Stimulated activated CD4-positive, alpha-beta T cell treated with anti-CD3 and anti-CD28 coated beads, Interleukin-4, amount 100 ng/mL, for 4 hours (primary cell): ENCODE measurements around the gene CALHM1.
"Not testable (repeated sequence)": the region's sequence is repeated elsewhere in the genome, so short reads cannot be mapped to it uniquely, and the experiment has no call there.

ENCODE experiments used
- DNase-seq, 2 experiments: peaks; one replicate each; pipeline ENCODE4 v3.0.0-alpha.2; 2020

CALHM1 gene, protein sequence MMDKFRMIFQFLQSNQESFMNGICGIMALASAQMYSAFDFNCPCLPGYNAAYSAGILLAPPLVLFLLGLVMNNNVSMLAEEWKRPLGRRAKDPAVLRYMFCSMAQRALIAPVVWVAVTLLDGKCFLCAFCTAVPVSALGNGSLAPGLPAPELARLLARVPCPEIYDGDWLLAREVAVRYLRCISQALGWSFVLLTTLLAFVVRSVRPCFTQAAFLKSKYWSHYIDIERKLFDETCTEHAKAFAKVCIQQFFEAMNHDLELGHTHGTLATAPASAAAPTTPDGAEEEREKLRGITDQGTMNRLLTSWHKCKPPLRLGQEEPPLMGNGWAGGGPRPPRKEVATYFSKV

DNA sequence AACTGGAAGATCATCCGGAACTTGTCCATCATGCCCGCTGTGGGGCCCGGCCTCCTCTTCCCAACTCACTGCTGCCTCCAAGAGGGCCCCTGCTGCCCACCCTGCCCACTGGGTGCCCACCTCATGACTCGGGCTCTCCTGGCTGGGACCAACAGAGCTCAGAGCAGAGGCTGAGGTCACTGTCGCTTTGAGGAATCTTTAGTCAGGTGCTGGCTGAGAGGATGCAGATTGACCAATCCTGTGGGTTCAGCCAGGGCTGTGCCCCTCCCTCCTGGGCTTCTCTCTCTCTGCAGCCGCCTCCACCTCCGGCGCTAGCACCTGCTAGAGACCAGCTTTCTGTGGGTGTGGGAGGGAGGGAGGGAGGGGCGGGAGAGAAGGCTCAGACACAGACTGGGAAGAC is at the start of gene CALHM1:
CALHM1 (minus strand) TSS at position 181 of the 400 bp plus-strand sequence; CDS start at position 32, 149 bp downstream.
- DNase-seq, result no peak

DNA sequence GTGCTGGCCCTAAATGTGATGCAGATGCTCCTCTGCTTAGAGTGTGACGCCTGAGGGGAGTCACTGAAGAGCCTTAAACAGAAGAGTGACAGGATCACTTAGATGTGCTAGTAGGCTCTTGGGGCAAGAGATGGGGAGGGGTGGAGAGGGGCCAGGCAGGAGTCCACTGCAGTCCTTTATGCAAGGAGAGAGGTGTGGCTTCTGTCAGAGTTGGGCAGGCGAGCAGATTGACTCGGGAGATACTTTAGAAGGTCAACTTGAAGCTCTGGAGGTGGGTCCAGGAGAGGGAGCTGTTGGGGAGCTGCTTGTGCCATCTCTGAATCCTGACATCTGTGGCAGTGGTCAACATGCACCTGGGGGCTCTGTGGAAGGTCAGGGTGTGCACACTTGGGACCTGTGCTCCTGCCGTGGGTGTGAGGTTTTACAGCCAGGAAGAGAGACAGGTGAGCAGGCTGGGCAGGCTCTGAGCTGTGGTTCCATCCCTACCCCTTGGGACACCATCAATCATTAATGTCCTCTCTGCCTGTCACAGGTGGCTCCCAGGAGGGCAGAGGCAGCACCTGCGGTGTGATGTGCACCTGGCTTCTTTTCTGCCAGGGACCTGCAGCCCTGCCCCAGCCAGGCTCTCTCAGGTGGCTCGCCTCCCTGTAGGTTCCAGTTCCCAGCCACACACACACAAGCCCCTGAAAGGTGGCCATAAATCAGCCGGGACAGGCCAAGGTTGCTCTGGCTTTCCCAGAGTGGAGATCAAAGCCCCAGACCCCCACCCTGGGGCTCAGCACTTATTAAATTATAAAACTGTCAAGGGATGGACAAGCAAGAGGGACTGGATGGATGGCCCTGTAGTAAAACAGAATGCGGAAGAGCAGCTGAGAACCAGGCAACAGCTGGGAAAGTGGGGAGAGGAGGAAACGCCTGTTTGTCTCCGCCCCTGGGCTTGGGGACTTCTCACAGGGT is 48.8 kb upstream of the CALHM1 start:
- no peak for DNase-seq

DNA sequence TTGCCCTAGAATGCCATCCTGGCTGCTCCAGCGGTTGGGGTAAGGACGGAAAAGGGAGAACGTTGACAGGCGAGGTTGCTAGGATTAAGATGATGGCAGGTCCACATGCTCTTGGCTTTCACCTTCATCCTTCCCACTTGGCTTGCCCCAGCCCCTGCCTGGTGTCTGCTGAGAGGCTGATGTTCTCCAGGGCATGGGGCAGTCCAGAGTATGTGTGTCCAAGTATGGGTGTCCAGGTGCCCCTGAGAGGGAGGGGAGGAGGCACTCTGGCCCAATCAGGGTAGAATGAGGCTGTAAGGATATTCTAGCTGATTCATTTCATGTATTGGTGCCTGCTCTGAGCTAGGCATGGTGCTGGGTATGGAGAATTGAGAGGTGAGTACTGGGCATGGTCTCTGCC is 47.4 kb upstream of the CALHM1 start:
- no peak for DNase-seq

DNA sequence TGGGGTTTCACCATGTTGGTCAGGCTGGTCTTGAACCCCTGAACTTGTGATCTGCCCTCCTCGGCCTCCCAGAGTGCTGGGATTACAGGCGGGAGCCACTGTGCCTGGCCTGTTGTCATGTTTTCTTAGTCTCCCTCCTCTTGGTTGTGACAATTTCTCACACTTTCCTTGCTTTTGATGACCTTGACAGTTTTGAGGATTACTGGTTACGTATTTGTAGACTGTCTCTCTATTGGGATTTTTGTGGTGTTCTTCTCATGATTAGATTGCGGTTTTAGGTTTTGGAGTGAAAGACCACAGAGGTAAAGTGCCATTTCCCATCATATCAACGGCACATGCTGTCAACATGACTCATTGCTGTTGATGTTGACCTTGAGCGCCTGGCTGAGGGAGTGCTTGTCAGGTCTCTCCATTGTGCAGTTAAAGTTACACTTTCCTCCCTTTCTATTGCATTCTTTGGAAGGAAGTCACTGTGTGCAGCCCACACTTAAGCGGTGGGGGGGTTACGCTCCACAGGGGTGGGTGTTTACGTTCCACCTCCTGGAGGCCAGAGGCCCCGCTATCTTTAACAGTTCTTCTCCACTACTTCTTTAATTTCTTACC is 45.6 kb upstream of the CALHM1 start:
- DNase-seq, result peak; percentile 8 to 29

DNA sequence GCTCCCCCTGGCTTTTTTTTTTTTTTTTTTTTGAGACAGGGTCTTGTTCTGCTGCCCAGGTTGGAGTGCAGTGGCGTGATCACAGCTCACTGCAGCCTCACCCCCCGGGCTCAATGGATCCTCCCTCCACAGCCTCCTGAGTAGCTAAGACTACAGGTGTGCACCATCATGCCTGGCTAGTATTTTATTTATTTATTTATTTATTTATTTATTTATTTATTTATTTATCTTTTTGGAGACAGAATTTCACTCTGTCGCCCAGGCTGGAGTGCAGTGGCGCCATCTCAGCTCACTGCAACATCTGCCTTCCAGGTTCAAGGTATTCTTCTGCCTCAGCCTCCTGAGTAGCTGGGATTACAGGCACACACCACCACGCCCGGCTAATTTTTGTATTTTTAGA is 45.1 kb upstream of the CALHM1 start:
- DNase-seq, result not testable (repeated sequence)

DNA sequence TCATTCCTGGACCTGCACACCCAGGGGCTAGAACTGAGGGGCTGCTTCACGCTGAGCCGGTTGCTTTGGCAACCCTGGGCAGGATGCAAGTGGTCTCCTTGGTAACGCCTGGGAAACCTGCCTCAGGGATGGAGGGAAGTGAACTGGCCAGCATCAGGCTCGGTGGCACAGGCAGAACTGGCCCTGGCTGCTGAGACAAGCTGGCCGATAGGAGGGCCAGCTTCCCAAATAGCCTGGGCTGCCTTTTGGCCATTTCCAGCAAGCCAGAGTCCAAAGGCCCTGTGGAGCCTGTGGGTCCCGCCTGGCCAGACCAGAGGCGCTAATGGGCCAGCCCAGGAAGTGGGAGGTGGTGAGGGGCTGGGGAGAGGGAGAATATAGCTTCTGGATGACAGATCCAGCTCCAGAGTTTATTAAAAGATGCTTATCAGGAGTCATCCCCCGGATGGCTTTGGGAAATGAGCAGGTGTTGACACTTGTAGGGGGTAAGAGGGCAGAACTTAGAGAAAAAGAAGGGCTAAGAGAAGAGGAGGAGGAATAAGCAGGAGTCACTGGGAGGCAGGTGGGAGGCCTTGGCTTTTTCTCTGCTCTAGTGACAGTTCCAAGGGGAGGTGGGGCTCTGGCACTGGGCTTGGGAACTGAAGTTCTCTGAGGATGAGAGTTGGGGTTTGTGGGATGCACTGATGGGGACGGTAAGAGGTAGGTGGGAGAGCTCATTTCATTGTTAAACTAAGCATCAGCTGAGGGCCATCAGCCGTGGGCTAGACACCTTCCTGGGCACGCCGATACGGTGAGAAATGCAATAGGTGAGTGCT is 44.4 kb upstream of the CALHM1 start:
- DNase-seq, result no peak

DNA sequence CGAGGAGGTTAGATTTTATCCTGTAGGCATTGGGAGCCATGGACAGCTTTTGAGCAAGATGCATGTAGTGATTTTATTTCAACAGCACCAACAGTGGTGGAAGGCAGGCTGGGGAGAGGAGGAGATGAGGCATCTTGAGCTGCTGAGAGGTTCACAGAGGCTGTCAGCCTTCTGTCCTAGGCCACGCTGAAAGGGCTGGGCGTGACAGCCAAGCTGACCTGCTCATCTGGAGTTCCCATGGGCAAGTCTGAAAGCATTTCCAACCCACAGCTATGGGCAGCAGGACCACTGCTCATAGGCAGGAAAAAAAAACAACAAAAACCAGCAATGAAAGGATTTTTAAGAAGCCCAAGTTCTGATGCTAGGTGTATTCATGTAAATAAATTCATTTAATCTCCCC is 42.5 kb upstream of the CALHM1 start:
- DNase-seq, result no peak

DNA sequence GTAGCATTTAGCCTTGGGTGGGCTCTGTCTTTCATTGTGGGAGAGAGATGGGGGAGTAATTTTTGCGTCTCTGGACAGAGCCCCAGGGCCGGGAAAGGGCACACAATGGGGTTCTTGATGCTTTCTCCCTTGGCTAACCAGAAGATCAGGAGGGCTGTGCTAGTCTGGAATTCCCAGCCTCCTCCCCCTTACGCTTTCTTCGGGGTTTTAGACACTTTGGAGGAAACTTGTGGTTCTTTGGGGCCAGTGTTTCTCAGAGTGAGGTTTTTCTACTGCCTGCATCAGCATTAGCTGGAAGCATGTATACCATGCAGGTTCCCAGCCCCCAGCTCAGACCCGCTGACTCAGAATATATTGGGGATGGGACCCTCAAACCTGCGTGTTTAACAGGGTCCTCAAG is 41.8 kb upstream of the CALHM1 start:
- DNase-seq, result no peak

DNA sequence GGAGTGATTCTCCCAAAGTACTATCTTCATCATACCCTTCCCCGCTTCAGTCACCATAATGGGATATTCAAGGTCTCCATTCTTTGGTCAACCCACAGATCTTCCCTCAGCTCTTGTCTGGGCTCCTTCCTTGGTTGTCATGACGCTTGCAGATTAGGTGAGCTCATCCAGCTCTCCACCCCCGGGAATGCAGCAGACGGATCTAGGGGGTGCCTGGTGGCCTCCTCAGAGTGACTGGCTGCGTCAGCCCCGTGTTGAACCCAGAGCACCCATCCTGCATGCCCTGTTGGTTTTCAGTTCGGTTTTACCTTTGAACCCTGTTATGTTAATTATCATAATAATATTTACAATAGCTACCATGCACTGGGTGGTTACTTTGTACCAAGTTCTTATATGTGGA is 41.2 kb upstream of the CALHM1 start:
- DNase-seq, result no peak

DNA sequence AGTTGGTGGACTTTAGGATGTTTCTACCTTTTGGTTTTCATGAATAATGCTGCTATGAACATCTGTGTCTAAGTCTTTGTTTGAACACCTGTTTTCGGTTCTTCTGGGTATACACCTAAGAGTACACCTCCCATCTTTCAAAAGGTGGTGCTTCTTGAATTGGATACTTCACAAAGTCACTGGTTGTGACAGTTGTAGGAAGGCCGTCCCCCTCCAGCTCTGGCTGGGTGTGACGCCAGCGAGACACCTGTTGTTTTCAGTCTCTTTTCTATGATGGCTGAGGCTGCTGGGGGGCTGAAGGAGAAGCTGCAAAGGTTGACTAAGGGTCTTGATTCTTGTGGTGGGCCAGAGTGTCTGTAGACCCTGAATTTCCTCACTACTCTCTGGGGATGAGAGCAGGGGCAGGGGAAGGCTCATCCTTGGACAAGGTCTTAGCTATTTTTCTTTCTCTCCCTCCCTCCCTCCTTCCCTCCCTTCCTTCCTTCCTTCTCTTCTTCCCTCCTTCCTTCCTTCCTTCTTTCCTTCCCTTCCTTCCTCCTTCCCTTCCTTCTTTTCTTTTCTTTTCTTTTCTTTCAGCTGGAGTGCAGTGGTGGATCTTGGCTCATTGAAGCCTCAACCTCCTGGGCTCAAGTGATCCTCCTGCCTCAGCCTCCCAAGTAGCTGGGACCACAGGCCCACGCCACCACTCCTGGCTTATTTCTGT is 40.4 kb upstream of the CALHM1 start:
- DNase-seq, result no peak

DNA sequence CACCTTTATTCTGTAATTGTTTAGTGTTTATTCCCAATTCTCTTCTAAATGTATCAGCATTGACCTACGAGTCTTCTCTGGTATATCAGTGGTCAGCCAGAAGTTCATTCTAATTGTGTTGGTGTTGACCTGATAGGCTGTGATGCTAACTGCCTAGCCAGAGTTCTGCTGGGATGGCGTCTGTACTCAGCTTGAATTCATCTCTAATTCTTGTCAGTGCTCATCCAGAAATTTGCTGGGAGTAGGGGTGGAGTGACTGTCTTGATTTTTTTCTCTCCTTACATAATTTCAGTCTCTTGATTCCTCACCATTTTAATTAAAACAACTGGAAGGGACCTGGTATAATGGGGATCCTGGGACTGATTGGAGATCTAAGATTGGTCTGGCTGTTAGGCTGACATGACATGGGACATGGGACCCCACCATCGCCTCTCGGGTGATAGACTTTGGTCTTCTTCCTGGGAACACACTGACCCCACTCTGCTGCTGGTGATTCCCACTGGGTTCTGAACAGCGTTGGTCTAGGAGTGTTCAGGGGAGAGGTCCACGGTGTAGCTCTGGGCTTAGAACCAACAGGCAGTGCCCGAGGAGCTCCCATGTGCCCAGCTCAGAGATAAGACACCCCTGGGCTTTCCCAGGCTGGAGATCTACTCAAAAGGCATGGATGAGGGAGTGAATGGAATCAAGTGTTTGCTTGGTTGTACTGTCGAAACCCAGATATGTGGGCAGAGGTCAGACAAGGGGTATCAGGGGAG is 38.6 kb upstream of the CALHM1 start:
- DNase-seq, result no peak

DNA sequence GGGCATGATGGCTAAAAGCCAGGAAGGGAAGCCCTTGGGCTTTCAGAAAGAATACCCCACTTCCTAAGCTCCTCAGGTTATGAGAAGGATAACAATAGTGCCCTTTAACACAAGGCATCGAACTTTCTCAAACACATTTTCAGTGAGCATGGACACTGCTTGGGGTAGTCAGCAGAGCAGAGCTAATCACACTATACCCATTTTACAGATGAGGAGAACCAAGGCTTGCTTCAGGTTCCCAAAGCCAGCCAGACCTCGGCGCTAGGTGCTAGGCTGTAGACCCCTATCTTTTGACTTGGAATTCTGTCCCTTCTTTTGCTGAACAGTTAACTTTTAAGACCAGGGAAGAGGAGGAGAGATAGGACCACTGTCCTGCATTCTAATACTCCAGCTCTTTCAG is 36.6 kb upstream of the CALHM1 start:
- DNase-seq, result no peak

DNA sequence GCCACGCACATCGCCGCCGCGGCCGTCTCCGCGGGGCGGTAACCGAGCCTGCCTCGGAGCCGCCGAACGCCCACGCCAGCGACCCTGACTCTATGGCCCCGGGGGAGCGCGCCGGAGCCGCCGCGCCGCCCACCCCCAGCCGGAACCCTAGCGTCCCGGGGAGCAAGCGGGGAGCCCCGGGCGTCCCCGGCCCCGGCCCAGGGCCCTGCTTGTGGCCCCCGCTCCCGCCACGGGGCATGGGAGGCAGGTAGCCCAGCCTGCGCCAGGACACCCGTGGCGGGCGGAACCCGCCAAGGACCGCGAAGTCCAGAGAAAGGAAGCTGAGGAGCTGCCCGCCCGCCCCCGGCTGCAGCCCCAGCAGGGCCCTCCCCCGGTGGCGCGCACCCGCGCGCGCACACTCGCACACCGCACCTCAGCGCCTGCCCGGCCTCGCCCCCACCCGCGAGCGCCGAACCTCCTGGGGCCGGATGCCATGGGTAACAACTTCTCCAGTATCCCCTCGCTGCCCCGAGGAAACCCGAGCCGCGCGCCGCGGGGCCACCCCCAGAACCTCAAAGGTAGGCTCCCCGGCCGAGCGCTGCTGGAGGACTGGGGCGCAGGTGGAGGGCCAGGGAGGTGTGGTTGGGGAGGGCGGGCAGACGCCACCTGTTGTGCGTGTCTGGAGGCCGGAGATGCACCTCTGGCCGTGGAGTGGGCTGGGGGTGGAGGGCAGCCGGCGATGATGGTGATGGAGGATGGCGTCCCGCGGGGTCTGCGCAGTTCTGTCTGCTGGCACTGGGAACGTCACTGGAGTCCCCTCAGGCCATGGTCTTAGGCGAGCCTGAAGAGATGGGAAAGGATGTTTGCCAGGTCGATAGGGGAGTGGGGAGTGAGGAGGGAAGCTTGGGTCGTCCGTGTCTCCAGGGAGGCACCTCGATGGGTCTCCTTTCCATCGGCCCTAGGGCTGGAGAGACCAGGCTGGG is 35.5 kb upstream of the CALHM1 start:
- peak in 1 of 2 experiments; percentile 22 for DNase-seq

DNA sequence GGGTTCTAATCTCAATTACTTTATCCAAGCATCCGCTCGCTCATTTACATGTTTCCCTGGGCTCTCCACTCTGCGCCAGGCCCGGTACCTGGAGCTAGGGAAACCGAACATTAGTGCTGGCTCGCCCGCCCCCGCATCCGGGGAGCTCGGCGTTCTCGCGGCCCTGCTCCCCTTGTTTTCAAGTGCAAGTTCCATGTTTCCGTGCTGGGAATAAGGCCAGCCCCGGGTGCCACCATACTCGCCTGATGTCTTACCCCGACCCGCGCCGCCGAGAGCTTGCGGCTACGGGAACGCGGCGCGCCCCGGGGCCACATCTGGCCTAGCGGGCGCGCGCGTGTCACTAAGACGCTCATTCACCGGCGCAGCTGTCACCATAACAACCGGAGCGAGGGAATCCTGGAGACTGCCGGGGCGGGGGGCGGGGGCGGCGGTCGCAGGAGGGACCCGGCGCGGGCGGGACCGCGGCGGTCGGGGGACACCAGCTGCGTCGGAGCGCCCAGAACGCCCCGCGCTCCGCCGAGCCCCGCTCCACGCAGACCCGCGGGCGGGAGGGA is 34.7 kb upstream of the CALHM1 start, which contains the start of gene NEURL1:
NEURL1 (plus strand) TSS at position 344 of the 554 bp plus-strand sequence. CDS start 683 bp downstream, outside the sequence.
- peak; percentile 17 to 30 for DNase-seq

DNA sequence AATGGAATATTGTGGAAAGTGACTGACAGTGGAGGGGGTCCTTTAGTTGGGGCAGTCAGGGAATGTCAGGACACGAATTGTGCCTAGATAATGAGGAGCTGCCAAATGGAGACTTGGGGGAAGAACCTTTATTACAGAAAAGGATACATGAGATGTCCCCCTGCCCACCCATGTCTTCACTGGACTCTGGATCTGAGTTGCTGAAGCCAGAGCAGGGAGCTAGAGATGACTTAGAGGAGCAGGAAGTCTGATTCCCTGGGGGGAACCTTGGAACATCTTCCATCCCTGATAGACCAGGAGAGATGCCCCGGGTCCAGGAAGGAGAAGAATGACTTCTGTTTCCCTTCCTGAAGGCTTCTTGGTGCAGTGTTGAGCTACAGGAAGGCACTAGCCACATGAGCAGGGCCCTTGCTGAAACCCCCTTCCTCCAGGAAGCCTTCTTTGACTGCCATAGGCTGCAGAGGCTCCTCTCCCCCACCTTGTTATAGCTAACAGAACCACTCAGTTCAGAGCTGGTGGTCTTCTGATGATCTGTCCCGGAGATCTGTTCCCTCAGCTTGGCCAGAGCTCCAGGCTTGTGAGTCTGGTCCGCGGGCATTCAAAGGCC is 34.1 kb upstream of the CALHM1 start:
- no peak for DNase-seq

DNA sequence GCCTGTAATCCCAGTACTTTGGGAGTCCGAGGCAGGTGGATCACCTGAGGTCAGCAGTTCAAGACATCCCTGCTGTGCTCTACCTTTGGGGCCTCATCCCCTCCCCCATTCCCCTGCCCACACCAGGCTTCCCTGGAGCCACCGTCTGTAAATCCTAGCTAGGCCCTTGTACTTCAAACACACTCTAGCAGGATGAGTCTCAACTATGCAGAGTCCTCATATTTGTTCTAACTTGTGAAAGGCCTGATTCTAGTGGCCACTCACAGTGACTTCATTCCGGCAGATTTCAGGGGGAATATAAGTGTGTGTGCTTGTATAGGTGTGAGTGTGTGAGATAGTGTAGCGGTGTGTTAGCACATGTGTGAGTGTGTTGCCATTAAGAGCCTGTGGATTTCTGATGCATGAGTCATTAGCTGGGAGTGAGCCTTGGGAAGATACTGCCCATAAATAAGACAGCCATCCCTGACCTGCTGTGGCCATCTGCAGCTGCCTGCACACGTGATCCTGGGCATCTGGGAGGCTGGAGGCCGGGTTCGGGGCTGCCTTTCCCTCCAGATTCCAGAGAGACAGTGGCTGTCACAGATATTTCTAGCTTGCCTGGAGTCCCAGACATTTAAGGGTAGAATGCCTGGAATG is 33.1 kb upstream of the CALHM1 start:
- no peak for DNase-seq

DNA sequence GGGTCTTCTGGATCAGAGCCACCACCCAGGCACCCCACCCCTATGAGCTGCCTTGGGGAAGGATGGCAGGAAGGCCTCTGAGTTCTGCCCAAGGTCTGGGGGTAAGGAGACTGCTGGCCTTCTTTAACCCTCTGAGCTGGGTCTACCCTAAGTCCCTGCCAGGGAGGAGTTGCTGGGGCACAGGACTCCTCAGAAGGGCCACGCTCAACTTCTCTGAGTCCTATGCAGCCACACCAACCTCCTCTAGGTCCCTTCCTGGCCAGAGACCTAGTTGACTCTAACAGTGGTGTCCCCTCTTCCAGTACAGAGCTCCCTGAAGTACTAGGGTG is 32.2 kb upstream of the CALHM1 start:
- no peak for DNase-seq

DNA sequence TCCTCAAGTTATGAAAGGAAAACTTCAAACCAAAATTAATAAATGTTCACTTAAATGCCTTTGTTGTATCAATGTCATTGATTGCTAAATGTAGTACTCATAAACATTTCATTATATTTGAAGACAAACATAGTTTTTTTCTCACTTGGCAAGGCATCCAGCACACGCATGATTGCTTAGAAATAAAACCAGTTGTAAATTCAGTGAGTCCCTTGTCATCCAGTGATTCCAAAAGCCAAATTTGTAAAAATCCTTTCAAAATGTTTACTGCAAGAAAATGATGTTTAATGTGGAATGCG is 28.7 kb upstream of the CALHM1 start:
- no peak for DNase-seq
